Uterus (tissue), 2 donors: Measurements from ENCODE around the gene DBNDD2.

Source experiments
- CTCF ChIP-seq, 4 experiments: fragments of 200-600 bp in 2 of 4; fragments of 450-650 bp in 2 of 4; sonication (generic) in 2 of 4; IDR thresholded peaks; one replicate each; pipeline ENCODE4 v1.5.1; 2016 to 2019; ENCODE audit warnings: antibody characterized with exemption in 4 of 4, mild to moderate bottlenecking in 2 of 4, moderate library complexity in 1 of 4
- POLR2A ChIP-seq, 2 donors: fragments of 450-650 bp; IDR thresholded peaks; one replicate each; pipeline ENCODE4 v1.6.1; 2016; ENCODE audit warnings: antibody characterized with exemption in 2 of 2, mild to moderate bottlenecking in 1 of 2, moderate library complexity in 1 of 2

- no peak for TF ChIP-seq CTCF (IDR thresholded peaks at IDR 0.05)
- TF ChIP-seq POLR2A (IDR thresholded peaks at IDR 0.05), result no peak
These were observed 30.8 kb upstream of the DBNDD2 start for GRCh38 chr20:45377269-45377668.
